LHCN-M2 (cell line): ENCODE measurements around the gene LHPP. TPM values are rescaled to one million over a fixed set of nuclear protein-coding genes. Genes with fewer than 3 reads are reported as not detected.
A peak's percentile ranks its signal among the peaks of the same experiment; 100 is the strongest.
"Not testable (repeated sequence)": the region's sequence is repeated elsewhere in the genome, so short reads cannot be mapped to it uniquely, and the experiment has no call there.

ENCODE experiments used
- DNase-seq: peaks from one replicate; pipeline ENCODE4 v3.0.0-alpha.2; 2012; ENCODE audit warnings: low read depth
- total RNA-seq: library from RNA; depleted of rRNA; stranded (reverse); fragments of >200 nt; gene quantifications from 2 replicates; pipeline ENCODE4 v1.2.3, GENCODE V29; 2014

LHPP gene
- total RNA-seq, 1 experiment from 2014 or later, result 13.2 TPM

GRCh38 chr10:124604214-124605000, 142.8 kb downstream of the LHPP start:
- no peak for DNase-seq

GRCh38 chr10:124605001-124605370, 143.4 kb downstream of the LHPP start:
- DNase-seq, result no peak

GRCh38 chr10:124605481-124605855, 143.8 kb downstream of the LHPP start:
- no peak for DNase-seq

DNA sequence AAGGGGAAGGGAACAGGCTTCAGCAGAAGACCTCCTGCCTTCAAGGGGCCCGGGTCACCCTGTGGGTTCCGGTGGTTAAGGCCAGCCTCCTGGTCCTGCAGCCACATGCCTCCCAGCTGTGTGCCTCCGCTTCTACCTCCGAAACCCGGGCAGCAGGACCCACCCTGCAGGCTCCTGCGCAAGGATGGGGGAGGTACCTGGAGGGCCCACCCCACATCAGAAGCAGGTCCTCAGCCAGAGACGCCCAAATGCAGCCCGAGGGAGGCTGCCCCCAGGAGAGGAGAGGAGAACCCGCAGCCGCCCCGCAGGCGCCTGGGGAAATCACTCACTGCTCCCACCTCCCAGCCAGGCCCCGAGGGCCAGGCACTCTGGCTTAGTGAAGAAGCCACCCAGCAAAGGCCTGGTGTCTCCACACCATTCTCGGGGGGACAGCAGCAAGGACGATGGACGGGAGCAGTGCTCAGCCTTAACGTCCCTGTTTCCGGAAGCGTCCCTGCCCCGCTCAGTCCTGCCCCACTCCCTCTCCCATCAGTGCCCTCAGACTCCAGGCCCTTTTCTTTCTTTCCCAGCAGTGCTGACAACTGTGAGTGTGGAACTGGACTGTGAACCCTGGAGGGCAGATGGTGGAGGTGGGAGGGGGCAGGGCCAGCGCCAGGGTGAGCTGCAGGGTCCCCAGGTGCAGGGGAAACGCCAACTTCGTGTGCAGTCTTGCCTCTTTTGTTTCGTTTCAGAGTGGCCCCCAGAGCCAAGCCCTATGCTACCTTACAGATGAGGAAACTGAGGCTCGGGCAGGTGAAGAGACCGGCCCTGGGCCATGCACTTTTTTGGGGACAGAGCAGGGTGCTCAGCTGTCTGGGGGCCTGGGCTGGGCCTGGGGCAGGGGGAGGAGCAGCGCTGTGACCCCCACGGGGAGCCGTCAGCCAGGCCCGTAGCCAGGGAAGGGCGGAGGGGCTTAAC, 144.5 kb downstream of the LHPP start:
- no peak for DNase-seq

- DNase-seq, result no peak
Observed at GRCh38 chr10:124606822-124607221, 145.2 kb downstream of the LHPP start.

GRCh38 chr10:124607693-124608092, 146.1 kb downstream of the LHPP start:
- DNase-seq, result no peak

DNA sequence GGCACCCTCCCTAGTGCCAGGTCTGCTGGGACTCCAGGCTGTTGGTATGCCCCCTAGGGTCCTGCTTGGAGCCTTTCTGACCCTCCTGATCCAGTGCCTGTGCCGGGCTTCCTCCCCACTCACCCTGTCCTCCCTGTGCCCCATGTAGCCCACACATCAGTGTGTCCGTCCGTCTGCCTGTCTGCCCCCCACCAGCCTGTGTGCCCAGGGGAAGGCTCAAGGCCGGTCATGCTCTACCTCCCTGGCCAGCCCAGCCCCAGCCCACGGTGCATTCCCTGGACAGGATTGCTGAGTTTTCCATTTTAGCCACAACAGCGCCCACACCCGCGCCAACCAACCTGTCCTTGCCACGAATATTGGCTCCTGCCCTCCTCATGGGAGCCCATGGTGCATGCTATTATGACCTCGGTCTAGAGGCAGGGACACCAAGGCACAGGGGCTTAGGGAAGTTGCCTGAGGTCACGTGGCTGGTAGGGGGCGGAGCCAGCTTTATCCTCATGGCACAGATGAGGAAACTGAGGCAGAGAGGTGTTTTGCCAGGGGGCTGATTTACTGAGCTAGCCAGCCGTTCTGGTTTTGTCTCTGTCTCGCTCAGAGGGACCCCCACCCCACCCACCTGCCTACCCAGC, 146.6 kb downstream of the LHPP start:
- DNase-seq, result no peak

GRCh38 chr10:124609698-124610097, 148.1 kb downstream of the LHPP start:
- no peak for DNase-seq

GRCh38 chr10:124610186-124610585, 148.6 kb downstream of the LHPP start:
- not testable (repeated sequence) for DNase-seq

- not testable (repeated sequence) for DNase-seq
Observed at GRCh38 chr10:124610851-124611250, 149.2 kb downstream of the LHPP start.

DNA sequence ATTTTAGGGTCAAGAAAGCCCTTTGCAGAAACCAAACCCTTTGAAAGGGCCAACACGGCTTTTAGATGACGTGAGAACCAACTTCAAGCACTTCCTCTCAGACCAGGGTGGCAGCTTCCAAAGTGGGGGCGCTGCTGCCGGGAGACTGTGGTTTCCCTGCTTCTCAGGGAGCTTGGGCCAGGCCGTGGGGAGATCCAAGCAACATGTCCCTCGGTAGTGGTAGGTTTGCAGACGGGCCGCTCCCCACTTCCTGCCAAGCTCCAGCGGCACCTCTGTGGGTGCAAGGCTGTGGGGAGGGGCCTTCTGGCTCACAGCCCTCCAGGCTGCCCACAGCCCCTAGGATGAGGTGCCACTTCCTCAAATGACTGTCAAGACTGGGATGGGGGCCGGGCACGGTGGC, 150.1 kb downstream of the LHPP start:
- DNase-seq, result no peak

DNA sequence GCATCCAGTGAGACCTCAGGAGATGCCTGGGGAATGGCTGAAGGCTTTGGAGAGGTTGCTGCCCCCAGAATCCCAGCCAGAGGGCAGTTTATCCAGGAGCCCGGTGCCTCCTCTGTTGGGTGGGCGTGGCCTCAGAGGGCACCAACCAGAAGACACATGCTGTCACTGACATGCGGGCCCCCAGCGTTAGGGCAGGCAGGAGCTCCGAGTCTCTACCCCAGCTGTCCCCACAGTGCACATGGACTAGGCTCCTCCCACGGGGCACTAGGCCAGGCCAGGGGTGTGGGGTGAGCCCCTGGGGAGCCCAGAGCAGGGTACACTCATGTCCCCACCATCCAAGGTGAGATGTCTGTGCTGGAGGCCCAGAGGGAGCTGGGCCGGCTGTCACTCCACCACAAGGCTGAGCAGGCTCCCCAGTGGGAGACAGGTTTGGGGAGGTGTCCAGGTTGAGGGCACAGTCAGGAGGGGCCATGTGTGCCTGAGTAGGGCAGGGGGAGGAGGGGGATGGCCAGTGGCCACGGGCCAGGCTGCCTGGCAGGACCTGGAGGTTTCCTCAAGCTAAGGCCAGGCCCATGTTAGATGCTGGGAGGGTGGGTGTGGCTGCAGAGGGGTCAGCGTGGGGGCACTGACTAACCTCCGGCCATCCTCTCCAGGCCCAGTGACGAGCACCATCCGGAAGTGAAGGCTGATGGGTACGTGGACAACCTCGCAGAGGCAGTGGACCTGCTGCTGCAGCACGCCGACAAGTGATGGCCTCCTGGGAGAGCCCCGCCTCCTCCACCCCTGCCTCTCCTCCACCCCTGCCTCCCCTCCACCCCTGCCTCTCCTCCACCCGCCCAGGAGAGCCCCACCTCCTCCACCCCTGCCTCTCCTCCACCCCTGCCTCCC, 151.2 kb downstream of the LHPP start:
- DNase-seq, result peak; percentile 31

- no peak for DNase-seq
Observed at GRCh38 chr10:124614003-124614659, 152.5 kb downstream of the LHPP start.

DNA sequence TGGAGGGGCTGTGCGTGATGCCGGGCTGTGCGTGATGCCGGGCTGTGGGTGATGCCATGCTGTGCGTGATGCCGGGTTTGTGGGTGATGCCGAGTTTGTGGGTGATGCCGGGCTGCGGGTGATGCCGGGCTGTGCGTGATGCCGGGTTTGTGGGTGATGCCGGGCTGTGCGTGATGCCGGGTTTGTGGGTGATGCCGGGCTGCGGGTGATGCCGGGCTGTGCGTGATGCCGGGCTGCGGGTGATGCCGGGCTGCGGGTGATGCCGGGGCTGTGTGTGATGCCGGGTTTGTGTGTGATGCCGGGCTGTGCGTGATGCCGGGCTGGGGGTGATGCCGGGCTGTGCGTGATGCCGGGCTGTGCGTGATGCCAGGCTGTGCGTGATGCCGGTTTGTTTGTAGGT, 153.6 kb downstream of the LHPP start:
- no peak for DNase-seq

DNA sequence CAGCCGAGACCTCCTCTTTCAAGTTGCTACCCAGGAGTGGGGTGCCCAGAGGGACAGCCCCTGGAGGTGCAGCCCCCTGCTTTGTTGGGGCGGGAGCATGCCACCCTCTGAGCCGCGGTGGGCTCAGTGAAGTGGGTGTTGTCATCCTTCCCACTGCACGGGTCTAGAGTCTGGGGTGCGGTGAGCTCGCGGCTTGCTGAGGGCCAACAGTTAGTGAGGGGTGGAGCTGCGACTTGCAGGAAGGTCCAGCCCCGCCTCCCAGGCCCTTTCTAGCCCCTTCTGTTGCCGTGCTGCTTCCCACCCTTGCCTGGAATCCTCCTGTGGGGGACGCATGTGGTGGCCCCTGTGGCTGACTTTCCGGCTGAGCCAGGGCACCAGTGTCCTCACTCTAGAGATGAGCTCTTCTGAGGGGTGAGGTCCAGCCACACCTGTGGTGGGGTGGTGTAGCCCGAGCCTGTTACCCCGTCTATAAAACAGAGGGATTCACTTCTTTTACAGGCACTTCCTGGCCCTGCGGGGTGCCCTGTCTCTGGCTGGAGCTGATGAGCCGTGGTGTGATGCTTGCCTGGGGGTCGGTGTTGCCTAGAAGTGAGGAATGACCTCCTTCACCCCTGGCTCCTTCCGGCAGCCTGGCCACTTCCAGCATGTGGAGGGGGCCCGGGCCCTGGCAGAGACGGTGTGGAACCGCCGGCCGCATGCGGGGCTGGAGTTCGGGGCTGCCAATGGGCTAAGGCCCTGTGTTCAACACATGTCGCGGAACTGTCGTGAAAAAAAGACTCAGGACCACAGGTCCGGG, 154.6 kb downstream of the LHPP start:
- DNase-seq, result no peak

GRCh38 chr10:124616836-124617130, 155.2 kb downstream of the LHPP start:
- no peak for DNase-seq

GRCh38 chr10:124618470-124619073, 156.9 kb downstream of the LHPP start:
- no peak for DNase-seq

DNA sequence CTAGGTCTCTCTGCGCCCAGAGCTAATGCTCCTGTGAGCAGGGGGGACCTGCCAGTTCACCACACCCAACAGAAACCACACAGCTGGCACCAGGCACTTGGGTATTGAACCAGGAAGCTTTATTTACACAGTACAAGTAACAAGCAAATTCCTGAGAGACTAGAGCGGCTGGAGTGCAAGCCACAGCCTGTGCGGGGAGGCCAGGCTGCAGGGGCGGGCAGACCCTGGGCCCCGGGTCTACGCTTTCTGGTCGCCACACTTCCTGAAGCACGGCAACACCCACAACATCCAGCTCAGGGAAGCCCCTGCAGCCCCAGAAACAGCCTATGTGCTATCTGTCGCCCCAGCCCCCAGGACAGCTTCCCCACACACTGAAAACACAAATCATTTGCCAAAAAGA, 157.6 kb downstream of the LHPP start:
- DNase-seq, result no peak

GRCh38 chr10:124619802-124620490, 158.3 kb downstream of the LHPP start:
- no peak for DNase-seq
